HepG2 (cell line): ENCODE results near the gene TTC4. TPM values are rescaled to one million over a fixed set of nuclear protein-coding genes. Genes with fewer than 3 reads are reported as not detected.

Experiments
- BRD4 ChIP-seq: sonication (generic); formaldehyde crosslinking; IDR thresholded peaks from 2 replicates; pipeline ENCODE4 v1.4.0; 2020; ENCODE audit warnings: missing genetic modification reagents
- ELF1 ChIP-seq: sonication (generic); formaldehyde crosslinking; IDR thresholded peaks from 2 replicates; pipeline ENCODE4 v1.4.0; 2020; ENCODE audit warnings: missing genetic modification reagents
- GMEB1 ChIP-seq: sonication (generic); formaldehyde crosslinking; IDR thresholded peaks from 2 replicates; pipeline ENCODE4 v1.5.1; 2020; ENCODE audit warnings: missing genetic modification reagents, mild to moderate bottlenecking, borderline replicate concordance
- HHEX ChIP-seq: IDR thresholded peaks from 2 replicates; pipeline ENCODE4 v1.6.1; 2016; ENCODE audit warnings: control low read depth
- KDM5A ChIP-seq: fragments of 200-600 bp; sonication (generic); IDR thresholded peaks from 2 replicates; pipeline ENCODE4 v1.7.0; 2018; ENCODE audit warnings: antibody characterized with exemption, mild to moderate bottlenecking, low read length, borderline replicate concordance
- NFKBIZ ChIP-seq: IDR thresholded peaks from 2 replicates; pipeline ENCODE4 v1.6.1; 2018; ENCODE audit warnings: missing genetic modification reagents, missing compliant biosample characterization
- NFYC ChIP-seq: IDR thresholded peaks from 2 replicates; pipeline ENCODE4 v1.6.1; 2016; ENCODE audit warnings: missing genetic modification reagents, missing compliant biosample characterization
- POGZ ChIP-seq: sonication (generic); formaldehyde crosslinking; IDR thresholded peaks from 2 replicates; pipeline ENCODE4 v1.4.0; 2020; ENCODE audit warnings: mild to moderate bottlenecking, missing genetic modification reagents
- PTBP1 ChIP-seq: fragments of 200-400 bp; formaldehyde crosslinking; IDR thresholded peaks from 2 replicates; pipeline ENCODE4 v1.6.1; 2018; ENCODE audit warnings: low read length, low read depth; ENCODE audit not compliant: poor library complexity, severe bottlenecking
- ZFP90 ChIP-seq: sonication (generic); formaldehyde crosslinking; IDR thresholded peaks from 2 replicates; pipeline ENCODE4 v1.8.0; 2022; ENCODE audit warnings: missing genetic modification reagents, mild to moderate bottlenecking, inconsistent platforms, borderline replicate concordance
- ZNF160 ChIP-seq: sonication (generic); formaldehyde crosslinking; IDR thresholded peaks from 2 replicates; pipeline ENCODE4 v1.8.0; 2022; ENCODE audit warnings: mild to moderate bottlenecking, inconsistent platforms, missing genetic modification reagents
- ZNF33B ChIP-seq: sonication (generic); formaldehyde crosslinking; IDR thresholded peaks from 2 replicates; pipeline ENCODE4 v1.5.1; 2020; ENCODE audit warnings: mild to moderate bottlenecking, missing genetic modification reagents
- ZNF367 ChIP-seq: sonication (generic); formaldehyde crosslinking; IDR thresholded peaks from 2 replicates; pipeline ENCODE4 v1.4.0; 2020; ENCODE audit warnings: missing genetic modification reagents, borderline replicate concordance
- ZNF598 ChIP-seq: sonication (generic); formaldehyde crosslinking; IDR thresholded peaks from 2 replicates; pipeline ENCODE4 v1.5.1; 2020; ENCODE audit warnings: mild to moderate bottlenecking, missing genetic modification reagents, borderline replicate concordance
- ZNF605 ChIP-seq: sonication (generic); formaldehyde crosslinking; IDR thresholded peaks from 2 replicates; pipeline ENCODE4 v1.8.0; 2022; ENCODE audit warnings: mild to moderate bottlenecking, missing genetic modification reagents
- ZNF639 ChIP-seq: conservative IDR thresholded peaks from 2 replicates; pipeline ENCODE4 v1.6.1; 2018; ENCODE audit warnings: missing genetic modification reagents
- ZNF652 ChIP-seq: IDR thresholded peaks from 2 replicates; pipeline ENCODE4 v1.6.1; 2016; ENCODE audit warnings: low read depth, borderline replicate concordance
- ZNF720 ChIP-seq: sonication (generic); formaldehyde crosslinking; IDR thresholded peaks from 2 replicates; pipeline ENCODE4 v1.4.0; 2020; ENCODE audit warnings: missing genetic modification reagents
- ZSCAN30 ChIP-seq: sonication (generic); formaldehyde crosslinking; IDR thresholded peaks from 2 replicates; pipeline ENCODE4 v1.5.0; 2020; ENCODE audit warnings: mild to moderate bottlenecking, missing genetic modification reagents
- polyA plus RNA-seq, 8 experiments: library from polyadenylated mRNA; depleted of rRNA in 3 of 8; stranded (reverse) in 7 of 8; unstranded in 1 of 8; fragments of >200 nt; fragmentation: Illumina TruSeq in 4 of 8; extraction: Trizol in 4 of 8; gene quantifications; 2 replicates each; pipeline versions ENCODE4 v1.2.1 to v1.2.3, GENCODE V29; 2011 to 2016; ENCODE audit warnings: low read depth in 4 of 8, missing spikeins in 1 of 8, mixed read lengths in 1 of 8; ENCODE audit not compliant: insufficient read depth in 1 of 8
- total RNA-seq, 5 experiments: library from RNA; depleted of rRNA; stranded (reverse); fragments of >200 nt; fragmentation: Illumina TruSeq; extraction: Trizol; gene quantifications; 2 replicates each; pipeline ENCODE4 v1.2.3, GENCODE V29; 2016; ENCODE audit warnings: low read depth in 1 of 5
- TF ChIP-seq, protein P1 (sequence below): fragments of 450-650 bp; IDR thresholded peaks from 2 replicates; pipeline ENCODE4 v1.6.1; 2017
- TF ChIP-seq, protein P2 (sequence below): sonication (generic); formaldehyde crosslinking; IDR thresholded peaks from 2 replicates; pipeline ENCODE4 v1.5.0; 2020; ENCODE audit warnings: mild to moderate bottlenecking, missing genetic modification reagents
- TF ChIP-seq, protein P3 (sequence below): IDR thresholded peaks from 2 replicates; pipeline ENCODE4 v1.6.1; 2016

TTC4 gene
- total and polyA plus RNA-seq, 2 of the 13 experiments (the other 11 are each of a cell fraction or from before 2014, with no cell fraction given) = 13.1 to 24.7 TPM

DNA sequence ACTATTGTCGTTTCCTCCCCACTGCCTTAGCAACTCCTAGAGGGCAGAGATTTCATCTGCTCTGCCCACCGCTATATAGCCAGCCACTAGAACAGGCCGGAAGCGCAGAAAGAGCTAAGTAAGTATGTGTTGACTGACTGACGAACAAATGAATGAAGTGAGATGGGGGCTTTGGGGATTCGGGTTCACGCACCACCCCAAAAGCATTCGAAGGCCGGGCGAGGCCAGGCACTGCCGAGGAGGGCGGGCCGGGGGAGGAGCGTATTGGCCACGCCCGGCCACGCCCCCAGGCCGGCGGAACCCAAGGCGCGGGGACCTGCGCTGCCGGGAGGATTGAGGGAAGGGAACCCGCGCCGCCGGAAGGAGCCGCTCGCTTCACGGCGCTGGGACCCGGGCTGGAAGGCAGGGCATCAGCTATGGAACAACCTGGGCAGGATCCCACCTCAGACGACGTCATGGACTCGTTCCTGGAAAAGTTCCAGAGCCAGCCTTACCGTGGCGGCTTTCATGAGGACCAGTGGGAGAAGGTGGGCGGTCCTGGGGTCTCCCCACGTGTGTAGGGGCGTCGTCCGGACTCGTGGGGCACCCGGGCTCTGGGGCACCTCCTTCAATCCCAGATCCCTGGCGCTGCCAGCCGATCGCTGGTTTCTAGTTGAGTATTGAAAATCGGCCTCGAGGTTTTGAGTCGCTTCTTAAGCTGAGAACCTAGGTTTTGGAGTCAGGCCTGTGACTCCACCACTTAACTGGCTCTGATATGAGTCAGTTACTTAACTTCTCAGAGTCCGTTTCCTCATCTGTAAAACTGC, at the start of gene TTC4 (continued):
- peak; percentile 87; the same call in 1 of the 2 replicates for TF ChIP-seq ZNF33B (CRISPR knock-in tag)
- TF ChIP-seq ZNF639 (CRISPR knock-in tag) = peak; percentile 84
- TF ChIP-seq ZNF367 (CRISPR knock-in tag) = no peak
- TF ChIP-seq ZFP90 (CRISPR knock-in tag) = peak; percentile 45; the same call in 1 of the 2 replicates
- peak; percentile 53 for TF ChIP-seq ELF1 (CRISPR knock-in tag)
- TF ChIP-seq PTBP1 = peak; percentile 92
- peak; percentile 96 for TF ChIP-seq KDM5A
- TF ChIP-seq POGZ (CRISPR knock-in tag) = peak; percentile 97
- TF ChIP-seq, protein P1, sequence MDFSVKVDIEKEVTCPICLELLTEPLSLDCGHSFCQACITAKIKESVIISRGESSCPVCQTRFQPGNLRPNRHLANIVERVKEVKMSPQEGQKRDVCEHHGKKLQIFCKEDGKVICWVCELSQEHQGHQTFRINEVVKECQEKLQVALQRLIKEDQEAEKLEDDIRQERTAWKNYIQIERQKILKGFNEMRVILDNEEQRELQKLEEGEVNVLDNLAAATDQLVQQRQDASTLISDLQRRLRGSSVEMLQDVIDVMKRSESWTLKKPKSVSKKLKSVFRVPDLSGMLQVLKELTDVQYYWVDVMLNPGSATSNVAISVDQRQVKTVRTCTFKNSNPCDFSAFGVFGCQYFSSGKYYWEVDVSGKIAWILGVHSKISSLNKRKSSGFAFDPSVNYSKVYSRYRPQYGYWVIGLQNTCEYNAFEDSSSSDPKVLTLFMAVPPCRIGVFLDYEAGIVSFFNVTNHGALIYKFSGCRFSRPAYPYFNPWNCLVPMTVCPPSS = no peak
- TF ChIP-seq NFYC (CRISPR knock-in tag) = peak; percentile 43
- TF ChIP-seq ZNF720 = 0 out of 2 replicates have a peak, but pooled peaks have one; percentile 33
- TF ChIP-seq HHEX (CRISPR knock-in tag) = no peak
- TF ChIP-seq NFKBIZ (CRISPR knock-in tag) = no peak; the same call in 1 of the 2 replicates
- 0 out of 2 replicates have a peak, but pooled peaks have one; percentile 45 for TF ChIP-seq ZSCAN30 (CRISPR knock-in tag)
- TF ChIP-seq GMEB1 (CRISPR knock-in tag) = peak; percentile 90
- TF ChIP-seq, protein P2, sequence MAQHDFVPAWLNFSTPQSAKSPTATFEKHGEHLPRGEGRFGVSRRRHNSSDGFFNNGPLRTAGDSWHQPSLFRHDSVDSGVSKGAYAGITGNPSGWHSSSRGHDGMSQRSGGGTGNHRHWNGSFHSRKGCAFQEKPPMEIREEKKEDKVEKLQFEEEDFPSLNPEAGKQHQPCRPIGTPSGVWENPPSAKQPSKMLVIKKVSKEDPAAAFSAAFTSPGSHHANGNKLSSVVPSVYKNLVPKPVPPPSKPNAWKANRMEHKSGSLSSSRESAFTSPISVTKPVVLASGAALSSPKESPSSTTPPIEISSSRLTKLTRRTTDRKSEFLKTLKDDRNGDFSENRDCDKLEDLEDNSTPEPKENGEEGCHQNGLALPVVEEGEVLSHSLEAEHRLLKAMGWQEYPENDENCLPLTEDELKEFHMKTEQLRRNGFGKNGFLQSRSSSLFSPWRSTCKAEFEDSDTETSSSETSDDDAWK (CRISPR knock-in tag) = no peak
- TF ChIP-seq BRD4 (CRISPR knock-in tag) = peak; percentile 92
- no peak for TF ChIP-seq ZNF160
- peak; percentile 88 for TF ChIP-seq ZNF605 (CRISPR knock-in tag)
- TF ChIP-seq ZNF652 (CRISPR knock-in tag) = no peak; the same call in 1 of the 2 replicates
- TF ChIP-seq, protein P3, sequence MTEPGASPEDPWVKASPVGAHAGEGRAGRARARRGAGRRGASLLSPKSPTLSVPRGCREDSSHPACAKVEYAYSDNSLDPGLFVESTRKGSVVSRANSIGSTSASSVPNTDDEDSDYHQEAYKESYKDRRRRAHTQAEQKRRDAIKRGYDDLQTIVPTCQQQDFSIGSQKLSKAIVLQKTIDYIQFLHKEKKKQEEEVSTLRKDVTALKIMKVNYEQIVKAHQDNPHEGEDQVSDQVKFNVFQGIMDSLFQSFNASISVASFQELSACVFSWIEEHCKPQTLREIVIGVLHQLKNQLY = no peak
- TF ChIP-seq ZNF598 (CRISPR knock-in tag) = peak; percentile 56; the same call in 1 of the 2 replicates
